ENCODE results near the gene CEACAM19. TPM values are rescaled to one million over a fixed set of nuclear protein-coding genes. Genes with fewer than 3 reads are reported as not detected.
"Not testable (repeated sequence)": the region's sequence is repeated elsewhere in the genome, so short reads cannot be mapped to it uniquely, and the experiment has no call there.

CEACAM19 gene
- polyA plus RNA-seq, 3 donors, result 7.6 TPM; not detected in 2

DNA sequence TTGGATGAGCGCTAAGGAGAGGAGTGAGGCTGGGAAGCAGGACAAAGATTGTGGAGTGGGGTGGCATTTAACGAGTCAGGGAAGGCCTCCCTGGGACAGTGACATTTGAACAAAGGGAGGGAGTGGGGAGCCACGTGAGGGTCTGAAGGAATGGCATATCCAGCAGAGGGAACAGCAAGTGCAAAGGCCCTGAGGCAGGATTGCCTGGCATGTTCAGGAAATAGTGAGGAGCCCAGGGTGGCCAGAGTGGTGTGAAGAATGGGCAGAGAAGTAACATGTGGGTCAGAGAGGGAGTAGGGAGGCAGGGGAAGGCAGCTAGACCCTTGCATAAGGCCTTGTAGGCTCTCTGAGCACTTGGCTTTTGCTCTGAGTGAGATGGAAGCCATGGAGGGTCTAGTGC is 42.5 kb upstream of the CEACAM19 start:
- Histone ChIP-seq H3K4me1 (ENCODE audit: control insufficient read depth in 1 of 2, insufficient read depth in 2 of 2, low read length in 2 of 2) (peaks cover 10 to 13% of the 10 kb centered on the region in 2 donors), H2AFZ (ENCODE audit: insufficient read depth, low read depth, low read length, poor library complexity, severe bottlenecking) (no peak overlapping the region), H3K27ac (ENCODE audit: low read depth in 1 of 2, low read length in 2 of 2) (no peak overlapping the region), H3K4me3 (replicated peaks in 1 of 3; ENCODE audit: low read depth in 2 of 3, low read length in 3 of 3) (no peak overlapping the region), H3K9ac (ENCODE audit: insufficient read depth, low read length, poor library complexity, severe bottlenecking) (no peak overlapping the region), H3K9me3 (replicated peaks in 1 of 2; ENCODE audit: control insufficient read depth in 1 of 2, insufficient read depth in 1 of 2, low read length in 2 of 2) (peaks cover 0 to 5% of the 10 kb centered on the region in 2 donors), H4K20me1 (ENCODE audit: insufficient read depth, low read length) (no peaks in the 10 kb centered on the region), H3K27me3 (ENCODE audit: control insufficient read depth in 2 of 2, insufficient read depth in 2 of 2, low read length in 2 of 2) (no peaks in the 10 kb centered on the region), H3K4me2 (replicated peaks; ENCODE audit: extremely low read depth, low read length, poor library complexity, severe bottlenecking) (no peak overlapping the region), H3K36me3 (replicated peaks in 1 of 2; ENCODE audit: control insufficient read depth in 1 of 2, insufficient read depth in 2 of 2, low read length in 2 of 2) (no peaks in the 10 kb centered on the region), H3K79me2 (ENCODE audit: insufficient read depth, low read length) (no peaks in the 10 kb centered on the region)
- H3K9me3 Mint-ChIP-seq, result peaks cover 3 to 14% (median 6%) of the 10 kb centered on the region in 7 donors
- no peak for DNase-seq
- intact Hi-C loops (cut with micrococcal nuclease), result no loop called here
- H3K36me3 Mint-ChIP-seq, result no peaks in the 10 kb centered on the region
- H3K27me3 Mint-ChIP-seq (ENCODE audit: low read depth in 3 of 3), result peaks cover 4 to 7% (median 5%) of the 10 kb centered on the region in 3 donors
- peak overlapping the region in 1 of 7 donors; percentile 75 for H3K27ac Mint-ChIP-seq
- TF ChIP-seq, protein P1, sequence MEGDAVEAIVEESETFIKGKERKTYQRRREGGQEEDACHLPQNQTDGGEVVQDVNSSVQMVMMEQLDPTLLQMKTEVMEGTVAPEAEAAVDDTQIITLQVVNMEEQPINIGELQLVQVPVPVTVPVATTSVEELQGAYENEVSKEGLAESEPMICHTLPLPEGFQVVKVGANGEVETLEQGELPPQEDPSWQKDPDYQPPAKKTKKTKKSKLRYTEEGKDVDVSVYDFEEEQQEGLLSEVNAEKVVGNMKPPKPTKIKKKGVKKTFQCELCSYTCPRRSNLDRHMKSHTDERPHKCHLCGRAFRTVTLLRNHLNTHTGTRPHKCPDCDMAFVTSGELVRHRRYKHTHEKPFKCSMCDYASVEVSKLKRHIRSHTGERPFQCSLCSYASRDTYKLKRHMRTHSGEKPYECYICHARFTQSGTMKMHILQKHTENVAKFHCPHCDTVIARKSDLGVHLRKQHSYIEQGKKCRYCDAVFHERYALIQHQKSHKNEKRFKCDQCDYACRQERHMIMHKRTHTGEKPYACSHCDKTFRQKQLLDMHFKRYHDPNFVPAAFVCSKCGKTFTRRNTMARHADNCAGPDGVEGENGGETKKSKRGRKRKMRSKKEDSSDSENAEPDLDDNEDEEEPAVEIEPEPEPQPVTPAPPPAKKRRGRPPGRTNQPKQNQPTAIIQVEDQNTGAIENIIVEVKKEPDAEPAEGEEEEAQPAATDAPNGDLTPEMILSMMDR (IDR thresholded peaks at IDR 0.05), result no peak
- no peak overlapping the region for H3K4me3 Mint-ChIP-seq
- WGBS (ENCODE audit: insufficient coverage), result 97% methylated on average over 3 of the region's 3 CpGs
- peaks cover 9% of the 10 kb centered on the region for H3K4me1 Mint-ChIP-seq

DNA sequence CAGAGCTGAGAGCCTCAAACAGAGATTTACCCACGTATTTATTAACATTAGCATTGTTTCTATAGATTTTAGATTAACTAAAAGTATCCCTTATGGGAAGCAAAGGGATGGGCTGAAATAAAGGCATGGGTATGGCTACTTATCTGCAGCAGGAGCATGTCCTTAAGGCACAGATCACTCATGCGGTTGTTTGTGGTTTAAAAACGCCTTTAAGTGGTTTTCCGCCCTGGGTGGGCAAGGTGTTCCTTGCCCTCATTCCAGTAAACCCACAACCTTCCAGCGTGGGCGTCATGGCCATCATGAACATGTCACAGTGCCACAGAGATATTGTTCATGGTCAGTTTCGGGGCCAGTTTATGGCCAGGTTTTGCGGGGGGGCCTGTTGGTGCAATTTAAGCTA is 39.7 kb upstream of the CEACAM19 start:
- DNase-seq; H3K36me3 ChIP-seq (replicated peaks in 1 of 2; ENCODE audit: control insufficient read depth in 1 of 2, insufficient read depth in 2 of 2, low read length in 2 of 2); H3K27me3 ChIP-seq (ENCODE audit: control insufficient read depth in 2 of 2, insufficient read depth in 2 of 2, low read length in 2 of 2); H3K79me2 ChIP-seq (ENCODE audit: insufficient read depth, low read length); H4K20me1 ChIP-seq (ENCODE audit: insufficient read depth, low read length); H3K4me3 ChIP-seq (replicated peaks in 1 of 3; ENCODE audit: low read depth in 2 of 3, low read length in 3 of 3); H3K9me3 Mint-ChIP-seq; H3K4me2 ChIP-seq (replicated peaks; ENCODE audit: extremely low read depth, low read length, poor library complexity, severe bottlenecking); H3K27ac ChIP-seq (ENCODE audit: low read depth in 1 of 2, low read length in 2 of 2); H2AFZ ChIP-seq (ENCODE audit: insufficient read depth, low read depth, low read length, poor library complexity, severe bottlenecking); intact Hi-C loops (cut with micrococcal nuclease); H3K9me3 ChIP-seq (replicated peaks in 1 of 2; ENCODE audit: control insufficient read depth in 1 of 2, insufficient read depth in 1 of 2, low read length in 2 of 2); H3K36me3 Mint-ChIP-seq; H3K27ac Mint-ChIP-seq; H3K9ac ChIP-seq (ENCODE audit: insufficient read depth, low read length, poor library complexity, severe bottlenecking); H3K4me3 Mint-ChIP-seq; H3K27me3 Mint-ChIP-seq (ENCODE audit: low read depth in 3 of 3): not testable (repeated sequence)
- H3K4me1 ChIP-seq (ENCODE audit: control insufficient read depth in 1 of 2, insufficient read depth in 2 of 2, low read length in 2 of 2), result peaks cover 15 to 17% of the 10 kb centered on the region in 2 donors
- WGBS (ENCODE audit: insufficient coverage), result 73% methylated on average over 2 of the region's 8 CpGs
- H3K4me1 Mint-ChIP-seq, result peaks cover 21% of the 10 kb centered on the region

DNA sequence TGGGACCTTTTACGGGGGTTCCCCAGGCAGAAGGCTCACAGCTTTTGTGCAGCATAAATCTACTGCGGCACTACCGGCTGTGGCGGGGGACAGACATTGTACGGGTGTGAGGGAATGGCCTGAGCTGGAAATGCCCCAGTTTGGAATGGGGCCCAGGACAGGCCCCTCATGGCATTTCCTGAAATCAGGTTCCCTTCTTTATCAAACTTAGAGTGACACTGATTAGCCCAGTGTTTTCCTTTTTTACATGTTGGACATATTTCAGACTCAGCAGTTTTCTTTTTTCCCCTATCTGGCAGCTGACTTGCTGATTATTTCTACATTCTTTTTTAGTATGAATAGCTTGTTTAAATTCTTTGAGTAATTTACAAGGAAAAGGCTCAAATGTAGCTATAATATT is 37.2 kb upstream of the CEACAM19 start:
- intact Hi-C loops (cut with micrococcal nuclease); H3K27ac ChIP-seq (ENCODE audit: low read depth in 1 of 2, low read length in 2 of 2); H3K4me3 Mint-ChIP-seq; H3K27me3 ChIP-seq (ENCODE audit: control insufficient read depth in 2 of 2, insufficient read depth in 2 of 2, low read length in 2 of 2); H3K9me3 ChIP-seq (replicated peaks in 1 of 2; ENCODE audit: control insufficient read depth in 1 of 2, insufficient read depth in 1 of 2, low read length in 2 of 2); H3K9ac ChIP-seq (ENCODE audit: insufficient read depth, low read length, poor library complexity, severe bottlenecking); H3K9me3 Mint-ChIP-seq; H2AFZ ChIP-seq (ENCODE audit: insufficient read depth, low read depth, low read length, poor library complexity, severe bottlenecking); H3K4me3 ChIP-seq (replicated peaks in 1 of 3; ENCODE audit: low read depth in 2 of 3, low read length in 3 of 3); DNase-seq; H4K20me1 ChIP-seq (ENCODE audit: insufficient read depth, low read length); H3K36me3 ChIP-seq (replicated peaks in 1 of 2; ENCODE audit: control insufficient read depth in 1 of 2, insufficient read depth in 2 of 2, low read length in 2 of 2); H3K27ac Mint-ChIP-seq; H3K27me3 Mint-ChIP-seq (ENCODE audit: low read depth in 3 of 3); H3K79me2 ChIP-seq (ENCODE audit: insufficient read depth, low read length); H3K4me2 ChIP-seq (replicated peaks; ENCODE audit: extremely low read depth, low read length, poor library complexity, severe bottlenecking); H3K36me3 Mint-ChIP-seq: not testable (repeated sequence)
- WGBS (ENCODE audit: insufficient coverage), result 80% methylated on average over 4 of the region's 5 CpGs
- H3K4me1 Mint-ChIP-seq, result peaks cover 29% of the 10 kb centered on the region
- peaks cover 21 to 25% of the 10 kb centered on the region in 2 donors for H3K4me1 ChIP-seq (ENCODE audit: control insufficient read depth in 1 of 2, insufficient read depth in 2 of 2, low read length in 2 of 2)

Measured in CD14-positive monocyte (primary cell).